Stimulated activated CD4-positive, alpha-beta T cell treated with anti-CD3 and anti-CD28 coated beads, Interleukin-1b, Interleukin-23, amount 100 ng/mL, for 1 hour (primary cell): ENCODE data around the gene GPR39.

Source experiments
- DNase-seq, 2 donors: peaks; one replicate each; pipeline ENCODE4 v3.0.0-alpha.2; 2020; ENCODE audit warnings: low read depth in 2 of 2

The GPR39 gene

GRCh38 chr2:132562245-132562644, 145.6 kb downstream of the GPR39 start:
- DNase-seq: no peak

- DNase-seq: no peak
Observed at GRCh38 chr2:132564065-132564464, 147.5 kb downstream of the GPR39 start.

- no peak for DNase-seq
Observed at GRCh38 chr2:132566379-132566778, 149.8 kb downstream of the GPR39 start.

GRCh38 chr2:132567682-132568081, 151.1 kb downstream of the GPR39 start:
- DNase-seq: no peak

- no peak for DNase-seq
Observed at GRCh38 chr2:132568656-132569055, 152.1 kb downstream of the GPR39 start.

- DNase-seq: no peak
Observed at GRCh38 chr2:132573444-132574007, 156.9 kb downstream of the GPR39 start.

DNA sequence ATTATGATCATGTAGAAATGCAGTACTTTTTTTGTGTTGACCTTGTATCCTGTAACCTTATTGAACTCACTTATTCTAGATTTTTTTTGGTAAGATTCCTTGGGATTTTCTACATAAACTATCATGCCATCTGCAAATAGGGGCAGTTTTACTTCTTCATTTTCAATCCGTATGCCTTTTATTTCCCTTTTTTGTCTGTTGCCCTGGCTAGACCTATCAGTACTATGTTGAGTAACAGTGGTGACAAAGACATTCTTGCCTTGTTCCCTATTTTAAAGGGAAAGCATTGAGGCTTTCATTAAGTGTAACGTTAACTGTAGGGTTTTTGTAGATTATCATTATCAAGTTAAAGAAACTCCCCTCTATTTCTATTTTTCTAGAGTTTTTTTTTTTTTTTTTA, 161.1 kb downstream of the GPR39 start:
- DNase-seq: no peak

DNA sequence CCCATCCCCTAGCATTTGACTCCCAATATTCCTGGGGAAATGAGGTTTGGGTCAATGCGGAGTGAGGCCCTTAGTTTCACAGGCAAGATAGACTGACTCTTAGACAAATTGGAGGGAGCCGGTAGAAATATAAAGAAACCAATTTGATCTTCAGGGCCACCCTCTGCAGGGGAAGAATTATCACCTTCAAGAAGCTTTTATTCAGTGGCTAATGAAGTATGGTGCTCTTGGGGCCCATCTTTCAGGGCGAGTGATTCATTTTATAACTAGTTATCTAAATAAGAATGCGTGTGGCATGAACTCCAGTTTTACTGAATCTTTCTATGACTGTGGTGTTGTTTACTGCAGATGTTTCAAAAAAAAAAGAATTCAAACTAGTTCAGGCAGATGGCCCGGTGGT, 165.0 kb downstream of the GPR39 start:
- DNase-seq: no peak

DNA sequence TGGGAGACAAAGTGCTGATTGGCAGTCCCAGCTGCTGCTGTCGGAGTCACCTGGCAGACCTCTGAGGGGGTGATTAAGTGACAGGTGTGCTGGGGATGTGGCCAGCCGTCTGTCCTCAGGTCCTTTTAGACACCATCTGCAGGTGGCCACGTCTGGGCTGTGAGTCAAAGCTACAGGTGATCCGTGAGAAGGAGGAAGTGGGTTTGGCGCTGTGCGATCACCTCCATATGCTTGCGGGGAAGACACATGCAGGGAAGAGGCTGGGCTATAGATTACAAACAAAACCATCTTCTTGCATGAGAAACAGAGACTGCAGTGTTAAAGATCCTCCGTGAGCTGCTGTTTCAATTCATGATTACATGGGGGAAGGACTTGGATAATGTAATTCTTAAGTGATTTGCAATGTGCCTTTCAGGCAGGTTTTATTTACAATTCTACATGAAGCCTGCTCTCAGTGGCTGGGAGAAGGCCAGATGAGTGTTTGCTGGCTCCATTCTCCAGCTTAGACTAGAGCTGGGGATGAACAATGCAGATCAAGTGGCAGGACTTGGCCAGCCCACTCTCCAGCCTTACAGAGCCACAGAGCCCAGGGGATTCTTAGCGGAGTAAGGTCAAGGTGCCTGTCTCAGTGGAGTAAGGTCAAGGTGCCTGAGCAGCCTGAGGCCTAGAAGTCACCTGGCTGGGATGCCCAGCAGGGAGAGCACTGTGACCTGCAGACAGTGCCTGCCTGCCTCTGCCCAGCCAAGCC, 165.6 kb downstream of the GPR39 start:
- no peak for DNase-seq

- DNase-seq: no peak
Observed at GRCh38 chr2:132583666-132584360, 167.2 kb downstream of the GPR39 start.

DNA sequence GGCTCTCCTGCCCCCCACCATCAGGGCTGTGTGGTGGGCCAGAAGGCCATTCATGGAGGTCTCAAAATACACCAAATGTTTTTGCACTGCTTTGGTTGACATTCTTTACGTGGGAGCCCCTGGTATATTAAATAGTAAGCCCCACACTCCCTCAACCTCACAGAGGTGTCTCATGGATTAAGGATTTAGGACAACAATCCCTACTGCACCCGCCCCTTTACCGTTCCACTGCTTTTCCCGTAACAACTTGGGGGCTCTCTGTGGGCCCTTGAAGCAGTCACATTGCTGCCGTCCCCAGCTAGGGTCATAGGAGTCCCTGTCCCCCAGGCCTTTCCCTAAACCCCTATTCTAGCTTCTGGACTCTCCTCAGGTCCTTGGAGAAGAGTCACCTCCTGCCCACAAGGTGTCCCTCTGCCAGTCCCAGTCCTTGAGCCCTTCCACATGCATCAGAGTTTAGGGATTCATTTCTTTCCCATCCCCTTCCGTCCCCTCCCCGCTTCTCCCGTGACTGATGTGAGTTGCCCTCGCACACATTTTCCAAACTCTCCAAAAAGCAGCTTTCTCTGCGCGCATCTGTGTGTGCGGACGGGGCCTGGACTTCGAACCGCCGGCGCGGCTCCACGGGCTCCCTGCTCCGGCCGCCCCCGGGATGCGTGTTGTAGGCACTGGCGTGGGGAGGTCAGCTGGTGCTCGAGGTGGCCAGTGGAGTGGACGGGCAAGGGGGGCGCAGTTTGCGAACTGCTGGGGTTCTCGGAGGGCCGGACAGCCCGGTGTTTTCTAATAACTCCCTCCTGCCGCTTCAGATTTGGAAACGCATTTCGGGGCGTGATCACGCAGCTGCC, 168.6 kb downstream of the GPR39 start:
- no peak for DNase-seq

DNA sequence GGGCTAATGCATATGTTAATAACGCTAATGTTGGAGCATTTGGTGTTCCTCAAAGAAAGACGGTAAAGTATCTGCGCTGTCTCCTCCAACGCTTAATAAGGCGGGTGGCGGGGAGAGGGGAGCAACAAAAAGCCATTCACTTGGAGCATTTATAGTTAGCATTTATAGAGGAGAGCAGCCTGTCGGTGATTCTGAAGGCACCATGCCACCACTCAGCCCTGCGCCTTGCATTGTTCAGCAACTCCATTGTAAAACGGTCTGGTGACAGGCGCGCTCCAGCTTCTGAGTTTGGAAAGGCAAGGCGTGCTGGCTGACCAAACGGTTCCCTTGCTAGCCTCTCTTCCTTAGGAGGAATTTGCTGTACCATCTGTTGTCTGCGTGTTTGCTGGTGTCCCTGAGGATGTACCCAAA, 169.5 kb downstream of the GPR39 start:
- no peak for DNase-seq

GRCh38 chr2:132586835-132587234, 170.2 kb downstream of the GPR39 start:
- no peak for DNase-seq

DNA sequence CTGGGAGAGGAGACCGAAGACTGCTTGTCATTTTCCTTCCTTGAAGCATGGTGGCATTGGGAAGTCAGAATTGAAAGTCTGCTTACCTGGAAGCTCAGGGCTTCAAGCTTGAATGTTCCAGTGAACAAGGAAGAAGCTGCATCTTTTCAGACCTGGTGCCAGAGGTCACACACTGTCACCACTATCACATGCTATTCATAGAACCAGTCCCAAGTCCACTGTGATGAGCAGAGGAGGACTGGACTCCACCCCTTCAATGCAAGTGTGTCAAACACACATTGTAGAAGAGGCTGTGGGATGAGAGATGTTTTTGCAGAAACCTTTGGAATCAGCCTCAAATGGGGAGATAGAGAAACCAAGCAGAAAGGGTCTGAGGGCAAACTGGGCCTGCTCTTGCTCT, 172.0 kb downstream of the GPR39 start:
- DNase-seq: no peak

- no peak for DNase-seq
Observed at GRCh38 chr2:132589111-132589830, 172.7 kb downstream of the GPR39 start.

DNA sequence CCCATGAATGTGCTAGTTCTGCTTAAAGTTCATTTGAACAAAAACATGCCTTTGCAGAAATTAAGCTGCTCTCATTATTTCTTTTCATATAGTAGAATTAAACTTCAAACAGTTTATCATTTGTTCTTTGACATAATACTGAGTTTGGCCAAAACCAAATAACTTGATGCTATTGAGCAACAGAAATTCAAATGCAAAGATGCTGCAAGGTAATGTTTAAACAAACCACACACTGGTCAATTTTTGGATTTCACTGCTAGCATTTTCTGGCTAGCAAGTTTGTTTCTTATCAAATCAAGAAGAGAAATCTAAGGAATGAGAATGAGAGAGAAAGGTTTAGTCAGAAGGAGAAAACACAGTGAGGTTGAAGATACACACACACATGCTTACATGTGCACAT, 173.4 kb downstream of the GPR39 start:
- DNase-seq: no peak

GRCh38 chr2:132593171-132593570, 176.6 kb downstream of the GPR39 start:
- no peak for DNase-seq

DNA sequence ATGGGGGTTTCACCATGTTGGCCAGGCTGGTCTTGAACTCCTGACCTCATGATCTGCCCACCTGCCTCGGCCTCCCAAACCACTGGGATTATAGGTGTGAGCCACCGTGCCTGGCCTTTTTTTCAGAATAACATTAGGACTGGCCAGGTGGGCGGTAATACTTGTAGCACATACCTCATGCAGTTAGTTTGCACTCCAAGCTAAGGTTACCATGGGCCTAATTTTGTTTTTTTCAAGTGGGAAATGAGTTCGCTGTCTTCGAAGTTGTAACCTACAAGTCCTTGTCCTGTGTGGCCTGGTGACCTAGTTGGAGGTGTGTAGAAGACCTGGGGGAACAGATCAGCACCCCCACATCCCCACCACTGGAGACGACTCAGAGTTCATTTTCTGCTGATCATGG, 178.6 kb downstream of the GPR39 start:
- no peak for DNase-seq

DNA sequence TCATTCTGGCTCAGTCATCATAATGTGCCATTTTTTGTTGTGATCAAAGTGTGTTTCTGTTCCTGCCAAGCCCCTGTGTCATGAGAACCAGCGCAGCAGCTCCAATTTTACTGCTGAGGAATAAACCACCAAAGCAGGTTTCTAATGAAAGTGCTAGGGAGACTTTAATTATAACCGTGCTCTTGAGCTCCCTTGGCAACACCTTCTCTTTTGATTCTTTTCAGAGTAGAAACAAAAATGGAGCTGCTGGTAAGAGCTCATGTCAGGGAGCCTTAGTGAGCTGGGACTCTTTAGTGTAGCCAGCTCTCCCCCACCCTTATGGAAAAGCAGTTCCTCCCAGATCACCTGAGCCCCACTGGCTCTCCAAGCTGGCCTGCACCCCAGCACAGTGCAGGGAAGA, 179.1 kb downstream of the GPR39 start:
- DNase-seq: no peak

DNA sequence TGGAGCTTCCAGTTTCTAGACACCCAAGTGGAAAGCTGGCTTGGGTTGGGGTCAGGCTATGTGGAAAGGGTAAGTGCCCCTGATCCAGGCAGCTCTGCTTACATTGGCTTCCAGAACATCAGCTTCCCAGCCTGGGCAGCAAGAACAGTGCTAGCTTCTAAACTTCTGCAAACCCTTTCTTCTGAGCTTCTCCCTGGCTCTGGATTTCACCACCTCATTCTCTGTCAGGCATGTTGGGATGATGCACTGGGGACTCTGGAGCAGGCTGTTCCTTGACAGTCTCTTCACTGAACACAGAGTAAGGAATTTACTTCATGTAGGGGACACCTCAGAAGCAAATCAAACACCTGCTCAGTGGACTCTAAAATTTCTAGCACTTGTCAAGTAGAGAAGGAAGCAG, 180.6 kb downstream of the GPR39 start:
- DNase-seq: no peak

GRCh38 chr2:132597831-132598230, 181.2 kb downstream of the GPR39 start:
- no peak for DNase-seq

GRCh38 chr2:132598536-132598935, 181.9 kb downstream of the GPR39 start:
- no peak for DNase-seq
